IMR-90 (cell line): ENCODE data around the gene IFI27L2. TPM values are rescaled to one million over a fixed set of nuclear protein-coding genes. Genes with fewer than 3 reads are reported as not detected.

Experiments
- ATAC-seq: fragments of 200-7000 bp; cut with Tn5 transposase; 2 replicates; pipeline ENCODE4 v1.9.1; 2020; ENCODE audit warnings: low read depth, mild to moderate bottlenecking, moderate library complexity
- BruUV-seq: library from RNA; stranded (reverse); fragments of 400-500 nt; replicated peaks from 2 replicates; lab custom pipeline; 2021; lab: Mats Ljungman, UMichigan
- CTCF ChIA-PET: fragments of 300-600 bp; formaldehyde crosslinking; extraction: SDS; loops from one replicate; lab custom pipeline; 2021; ENCODE audit warnings: antibody characterized with exemption; lab: Yijun Ruan, JAX
- POLR2A ChIA-PET: fragments of 300-600 bp; sonication (Branson Sonifier 250); formaldehyde crosslinking; loops from one replicate; lab custom pipeline; 2022; ENCODE audit warnings: antibody characterized with exemption; ENCODE audit not compliant: unreplicated experiment; lab: Charles Lee
- DNase-seq: peaks from one replicate; pipeline ENCODE4 v3.0.0; 2013
- H2AFZ ChIP-seq: replicated peaks from 2 replicates; pipeline ENCODE3; 2013; ENCODE audit warnings: low read length, mild to moderate bottlenecking; ENCODE audit not compliant: poor library complexity
- H2AK5ac ChIP-seq: 2 replicates; pipeline ENCODE4 v1.6.1; 2013; ENCODE audit warnings: low read depth, low read length, inconsistent platforms
- H2AK9ac ChIP-seq: replicated peaks from 2 replicates; pipeline ENCODE3; 2013; ENCODE audit warnings: mild to moderate bottlenecking, low read depth, low read length, moderate library complexity; ENCODE audit not compliant: poor library complexity
- H2BK120ac ChIP-seq: 2 replicates; pipeline ENCODE4 v1.6.1; 2013; ENCODE audit warnings: low read depth, low read length, inconsistent platforms
- H2BK15ac ChIP-seq: 3 replicates; pipeline ENCODE4 v1.6.1; 2013; ENCODE audit warnings: low read depth, low read length, inconsistent platforms
- H2BK20ac ChIP-seq: 2 replicates; pipeline ENCODE4 v1.6.1; 2013; ENCODE audit warnings: low read depth, mild to moderate bottlenecking, inconsistent platforms, low read length, moderate library complexity
- H2BK5ac ChIP-seq: 2 replicates; pipeline ENCODE4 v1.6.1; 2013; ENCODE audit warnings: mild to moderate bottlenecking, low read depth, low read length, inconsistent platforms; ENCODE audit not compliant: poor library complexity, severe bottlenecking
- H3K14ac ChIP-seq: replicated peaks from 2 replicates; pipeline ENCODE4 v1.6.1; 2013; ENCODE audit warnings: low read depth, low read length, inconsistent platforms
- H3K18ac ChIP-seq: 2 replicates; pipeline ENCODE4 v1.6.1; 2013; ENCODE audit warnings: low read depth, low read length, control low read depth
- H3K23ac ChIP-seq: 2 replicates; pipeline ENCODE4 v1.6.1; 2013; ENCODE audit warnings: low read depth, low read length, inconsistent platforms
- H3K27ac ChIP-seq: 2 replicates; pipeline ENCODE4 v1.5.1; 2013; ENCODE audit warnings: mild to moderate bottlenecking, control low read depth, low read length; ENCODE audit not compliant: insufficient read depth
- H3K27me3 ChIP-seq: 2 replicates; pipeline ENCODE4 v1.6.1; 2013; ENCODE audit warnings: low read length; ENCODE audit not compliant: control insufficient read depth, insufficient read depth
- H3K36me3 ChIP-seq: 2 replicates; pipeline ENCODE4 v1.6.1; 2013; ENCODE audit warnings: low read length, mixed read lengths; ENCODE audit not compliant: control insufficient read depth, insufficient read depth
- H3K4ac ChIP-seq: 2 replicates; pipeline ENCODE4 v1.6.1; 2013; ENCODE audit warnings: low read depth, low read length, inconsistent platforms
- H3K4me1 ChIP-seq: 2 replicates; pipeline ENCODE4 v1.6.1; 2013; ENCODE audit warnings: low read length, mixed read lengths; ENCODE audit not compliant: control insufficient read depth, insufficient read depth
- H3K4me2 ChIP-seq: 2 replicates; pipeline ENCODE4 v1.6.1; 2013; ENCODE audit warnings: low read depth, mild to moderate bottlenecking, control low read depth, low read length, moderate library complexity
- H3K4me3 ChIP-seq: 2 replicates; pipeline ENCODE4 v1.5.1; 2013; ENCODE audit warnings: low read depth, mild to moderate bottlenecking, control low read depth, low read length, moderate library complexity; ENCODE audit not compliant: insufficient read depth
- H3K56ac ChIP-seq: 2 replicates; pipeline ENCODE4 v1.6.1; 2013; ENCODE audit warnings: low read length, inconsistent platforms; ENCODE audit not compliant: insufficient read depth; ENCODE audit errors: extremely low read depth
- H3K79me1 ChIP-seq, 2 experiments: 2 replicates each; pipeline ENCODE4 v1.6.1; 2013; ENCODE audit warnings: low read length in 2 of 2, inconsistent platforms in 1 of 2, low read depth in 1 of 2
- H3K9ac ChIP-seq: 2 replicates; pipeline ENCODE4 v1.6.1; 2013; ENCODE audit warnings: low read depth, low read length, control low read depth
- H3K9me1 ChIP-seq: 2 replicates; pipeline ENCODE4 v1.6.1; 2013; ENCODE audit warnings: low read length, inconsistent platforms; ENCODE audit not compliant: insufficient read depth
- H3K9me3 ChIP-seq: 2 replicates; pipeline ENCODE4 v1.6.1; 2013; ENCODE audit warnings: low read length; ENCODE audit not compliant: control insufficient read depth, insufficient read depth
- H4K20me1 ChIP-seq: 2 replicates; pipeline ENCODE4 v1.6.1; 2013; ENCODE audit warnings: low read length, inconsistent platforms; ENCODE audit not compliant: insufficient read depth
- H4K5ac ChIP-seq: 2 replicates; pipeline ENCODE4 v1.6.1; 2013; ENCODE audit warnings: mild to moderate bottlenecking, low read depth, low read length, control low read depth
- H4K8ac ChIP-seq, 2 experiments: 2 replicates each; pipeline ENCODE4 v1.6.1; 2013; ENCODE audit warnings: low read depth in 2 of 2, low read length in 2 of 2, control low read depth in 1 of 2, inconsistent platforms in 1 of 2
- H4K91ac ChIP-seq: 2 replicates; pipeline ENCODE4 v1.6.1; 2013; ENCODE audit warnings: low read depth, low read length, inconsistent platforms; ENCODE audit not compliant: insufficient read depth
- CHD1 ChIP-seq: IDR thresholded peaks from 2 replicates; pipeline ENCODE4 v1.6.1; 2012; ENCODE audit warnings: low read depth, low read length, improper control_type of control experiment
- POLR2A ChIP-seq: IDR thresholded peaks from 2 replicates; pipeline ENCODE4 v1.6.1; 2012; ENCODE audit warnings: mild to moderate bottlenecking, low read depth, low read length
- WGBS, 2 experiments: methylation state at CpG; one replicate each; pipeline versions ENCODE4 v1.1.5 to v1.1.7; 2013; ENCODE audit warnings: missing lambda C conversion rate in 2 of 2; ENCODE audit not compliant: insufficient read length in 1 of 2; ENCODE audit errors: extremely low coverage in 2 of 2; 5-methylcytosine and 5-hydroxymethylcytosine counted together
- dilution Hi-C: fragments of 300-500 bp; cut with HindIII; formaldehyde crosslinking; loops from one replicate; pipeline ENCODE4 v1.14.3; 2018; ENCODE audit warnings: low sequenced_read_pairs; ENCODE audit not compliant: unreplicated experiment
- in situ Hi-C: fragments of 300-500 bp; cut with MboI; formaldehyde crosslinking; loops from 3 replicates; pipeline ENCODE4 v1.14.3; 2019; ENCODE audit warnings: low sequenced_read_pairs, inconsistent platforms, mixed read lengths
- intact Hi-C: fragments of 100-400 bp; cut with micrococcal nuclease; formaldehyde crosslinking; loops from 2 replicates; pipeline ENCODE4 v1.10.0; 2022
- polyA plus RNA-seq, 3 experiments: library from polyadenylated mRNA; depleted of rRNA; stranded (reverse); fragments of >200 nt; gene quantifications; 2 replicates each; pipeline ENCODE4 v1.2.3, GENCODE V29; 2012; ENCODE audit warnings: low replicate concordance in 1 of 3
- total RNA-seq: library from RNA; depleted of rRNA; stranded (reverse); fragments of >200 nt; gene quantifications from 2 replicates; pipeline ENCODE4 v1.2.3, GENCODE V29; 2012

IFI27L2 gene
- total and polyA plus RNA-seq, 2 of the 4 experiments (the other 2 are of a cell fraction), result 43.0 to 187 TPM

DNA sequence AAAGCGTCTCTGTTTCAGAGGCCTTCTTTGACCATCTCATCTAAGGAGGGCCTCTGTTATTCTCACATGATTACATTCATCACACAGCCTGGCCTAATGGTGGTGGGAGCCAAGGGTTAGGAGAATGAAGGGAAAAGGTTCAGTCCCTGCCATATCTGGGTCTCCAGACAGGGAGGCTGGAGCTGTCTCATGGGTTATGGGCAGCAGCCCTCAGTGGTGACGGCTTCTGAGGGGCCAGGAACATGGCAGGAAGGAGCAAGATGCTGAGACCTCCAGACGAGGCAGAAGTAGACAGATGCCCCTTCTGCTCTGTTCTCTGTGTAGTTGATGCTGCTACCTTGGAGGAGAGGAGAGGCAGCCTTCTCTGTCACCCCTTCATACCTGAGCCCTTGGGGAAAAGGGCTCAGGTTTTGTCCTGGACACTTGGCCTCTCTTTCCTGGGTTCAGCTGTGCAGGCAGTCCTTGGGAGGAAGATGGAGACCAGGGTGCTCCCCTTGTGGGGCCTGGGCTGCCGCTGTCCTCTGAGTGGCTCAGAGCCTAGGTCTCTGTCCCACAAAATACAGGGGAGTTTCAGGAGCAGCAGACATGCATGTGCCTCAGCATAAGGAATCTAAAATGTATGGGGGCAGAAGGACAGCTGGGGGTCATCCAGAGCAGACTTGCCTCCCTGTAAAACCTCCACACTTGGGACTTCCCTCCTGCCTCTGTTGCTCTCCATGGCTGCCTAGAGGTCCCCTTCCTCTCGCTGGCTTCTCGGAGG is 3.6 kb downstream of the IFI27L2 start:
- BruUV-seq, result no TSS peak
- H3K9me3 ChIP-seq, result no peaks in the 10 kb centered on the region
- H3K23ac ChIP-seq, result no peak overlapping the region
- H2AK9ac ChIP-seq, result peak overlapping the region; percentile 57
- H3K18ac ChIP-seq, result no peak overlapping the region
- H3K27me3 ChIP-seq, result no peaks in the 10 kb centered on the region
- H4K5ac ChIP-seq, result no peak overlapping the region
- no peak for ATAC-seq
- H3K36me3 ChIP-seq, result peaks cover 12% of the 10 kb centered on the region
- H4K8ac ChIP-seq, result no peak overlapping the region
- H2AK5ac ChIP-seq, result no peak overlapping the region
- no peak overlapping the region for H3K4me3 ChIP-seq
- no peak overlapping the region for H3K56ac ChIP-seq
- H3K9ac ChIP-seq, result no peak overlapping the region
- H4K20me1 ChIP-seq, result no peaks in the 10 kb centered on the region
- H2BK5ac ChIP-seq, result no peak overlapping the region
- DNase-seq, result no peak
- no peak overlapping the region for H3K27ac ChIP-seq
- no peak overlapping the region for H3K4me2 ChIP-seq
- no CpG with 5 or more reads among the region's 6 CpGs for WGBS, 2 experiments
- no peak overlapping the region for H2BK15ac ChIP-seq
- intact Hi-C loops, result no loop called here
- dilution Hi-C loops, result no loop called here
- peaks cover 10% of the 10 kb centered on the region; the same call in 1 of the 2 replicates for H3K9me1 ChIP-seq
- no peak overlapping the region for H2BK120ac ChIP-seq
- ChIA-PET CTCF (interaction anchor here (0.6 to 1.7 kb wide), 2 partner anchors 11 to 76 kb away, joined by 3 to 5 read pairs; no protein-coding TSS in a partner anchor), POLR2A (no interaction called here)
- peaks cover 0 to 14% of the 10 kb centered on the region in 2 experiments; a peak in 1 of 4 replicates for H3K79me1 ChIP-seq
- H3K14ac ChIP-seq, result no peak overlapping the region
- TF ChIP-seq POLR2A (no peak), CHD1 (no peak)
- in situ Hi-C loops, result no loop called here
- H3K4me1 ChIP-seq, result peaks cover 16% of the 10 kb centered on the region
- no peak overlapping the region for H3K4ac ChIP-seq
- no peak overlapping the region for H2AFZ ChIP-seq
- H4K91ac ChIP-seq, result no peak overlapping the region
- no peak overlapping the region for H2BK20ac ChIP-seq
